Measurements from ENCODE around the gene SPATA2L.
"Not testable (repeated sequence)": the region's sequence is repeated elsewhere in the genome, so short reads cannot be mapped to it uniquely, and the experiment has no call there.

SPATA2L gene

DNA sequence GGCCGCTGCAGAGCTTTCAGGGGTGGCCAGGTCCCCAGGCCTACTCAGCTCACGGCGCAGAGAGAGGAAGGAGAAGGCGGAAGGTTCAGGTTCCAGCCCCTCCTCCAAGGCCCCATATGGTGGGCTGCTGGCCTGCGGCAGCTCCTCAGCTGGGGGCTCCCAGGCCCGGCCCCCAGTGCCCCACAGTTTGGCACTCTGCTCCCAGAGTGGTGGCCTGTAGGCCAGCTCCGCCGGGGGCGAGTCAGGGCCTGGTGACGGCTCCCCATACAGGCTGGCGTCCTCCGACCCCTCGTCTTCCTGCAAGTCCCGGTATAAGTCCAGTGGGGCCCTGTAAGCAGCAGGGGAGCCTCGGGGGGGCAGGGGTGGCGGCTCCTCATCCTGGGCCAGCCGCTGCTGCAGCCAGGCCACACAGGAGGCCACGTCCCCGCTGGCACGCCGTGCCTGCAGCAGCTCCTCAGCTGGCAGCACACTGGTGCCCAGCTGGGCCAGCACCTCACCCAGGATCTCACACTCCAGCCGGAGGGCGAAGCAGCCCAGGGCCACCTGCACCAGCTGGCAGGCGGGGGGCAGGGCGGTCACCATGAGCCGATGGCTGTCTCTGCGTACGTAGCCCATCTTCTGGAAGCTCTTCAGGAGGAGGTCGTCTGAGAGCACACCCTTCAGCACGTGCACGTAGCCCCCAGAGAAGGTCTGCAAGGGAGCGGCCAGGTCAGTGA is 3.7 kb downstream of the SPATA2L start:
- Histone ChIP-seq H3K27ac (ENCODE audit: low read depth, low read length) (no peak overlapping the region), H3K36me3 (ENCODE audit: control insufficient read depth, insufficient read depth, low read length) (peaks cover 10% of the 10 kb centered on the region), H3K4me3 (ENCODE audit: low read length) (no peak overlapping the region), H3K27me3 (ENCODE audit: control insufficient read depth, insufficient read depth, low read length) (no peaks in the 10 kb centered on the region), H3K9ac (ENCODE audit: low read length) (no peak overlapping the region), H3K4me1 (ENCODE audit: control insufficient read depth, insufficient read depth, low read length) (peaks cover 6% of the 10 kb centered on the region)

DNA sequence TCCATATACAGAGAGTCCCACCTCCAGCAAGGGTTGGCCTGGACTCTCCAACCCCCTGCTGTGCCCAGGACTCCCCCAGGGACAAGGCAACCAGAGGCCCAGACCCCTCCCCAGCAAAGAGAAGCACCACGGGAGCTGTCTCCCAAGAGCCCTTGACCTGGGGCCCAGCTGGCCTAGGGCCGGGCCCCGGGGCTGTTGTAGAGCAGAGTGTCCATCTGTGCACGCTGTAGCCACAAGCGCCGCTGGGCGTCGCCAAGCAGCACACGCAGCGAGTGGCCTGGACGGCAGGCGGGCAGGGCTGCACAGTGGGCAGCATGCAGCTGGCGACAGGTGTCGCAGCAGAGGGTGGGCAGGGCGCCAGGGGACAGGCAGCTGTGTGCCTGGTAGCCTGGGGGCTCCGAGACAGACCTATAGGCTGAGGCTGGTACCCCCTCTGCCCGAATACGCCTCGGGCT is 4.3 kb downstream of the SPATA2L start:
- Histone ChIP-seq H3K4me1 (ENCODE audit: control insufficient read depth, insufficient read depth, low read length) (peaks cover 6% of the 10 kb centered on the region), H3K27ac (ENCODE audit: low read depth, low read length) (no peak overlapping the region), H3K36me3 (ENCODE audit: control insufficient read depth, insufficient read depth, low read length) (peaks cover 10% of the 10 kb centered on the region), H3K27me3 (ENCODE audit: control insufficient read depth, insufficient read depth, low read length) (no peaks in the 10 kb centered on the region), H3K4me3 (ENCODE audit: low read length) (no peak overlapping the region), H3K9ac (ENCODE audit: low read length) (no peak overlapping the region)

DNA sequence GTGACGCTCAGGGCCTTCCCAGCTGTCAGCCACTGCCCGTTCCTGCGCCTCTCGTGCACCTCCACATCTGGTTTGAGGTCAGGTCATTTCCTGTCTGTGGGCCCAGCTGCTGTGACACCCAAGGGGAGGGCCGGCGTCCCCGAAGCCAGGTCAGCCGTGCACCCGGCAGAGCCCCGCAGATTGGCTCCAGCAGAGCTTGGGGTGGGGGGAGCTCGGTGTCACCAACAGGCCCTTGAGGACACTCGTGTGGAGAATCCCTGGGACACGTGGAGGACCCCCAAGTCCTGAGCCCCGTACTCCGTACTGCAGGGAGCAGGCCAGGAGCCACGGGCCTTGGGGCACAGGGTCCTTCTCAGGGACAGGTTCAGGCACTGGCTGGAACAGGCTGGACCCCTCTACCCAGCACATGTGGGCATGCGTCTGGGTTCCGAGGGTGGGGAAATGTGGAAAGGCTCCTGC is 4.8 kb downstream of the SPATA2L start:
- Histone ChIP-seq H3K4me3 (ENCODE audit: low read length) (no peak overlapping the region), H3K4me1 (ENCODE audit: control insufficient read depth, insufficient read depth, low read length) (peaks cover 6% of the 10 kb centered on the region), H3K36me3 (ENCODE audit: control insufficient read depth, insufficient read depth, low read length) (peaks cover 11% of the 10 kb centered on the region), H3K27me3 (ENCODE audit: control insufficient read depth, insufficient read depth, low read length) (no peaks in the 10 kb centered on the region), H3K9ac (ENCODE audit: low read length) (no peak overlapping the region), H3K27ac (ENCODE audit: low read depth, low read length) (no peak overlapping the region)

DNA sequence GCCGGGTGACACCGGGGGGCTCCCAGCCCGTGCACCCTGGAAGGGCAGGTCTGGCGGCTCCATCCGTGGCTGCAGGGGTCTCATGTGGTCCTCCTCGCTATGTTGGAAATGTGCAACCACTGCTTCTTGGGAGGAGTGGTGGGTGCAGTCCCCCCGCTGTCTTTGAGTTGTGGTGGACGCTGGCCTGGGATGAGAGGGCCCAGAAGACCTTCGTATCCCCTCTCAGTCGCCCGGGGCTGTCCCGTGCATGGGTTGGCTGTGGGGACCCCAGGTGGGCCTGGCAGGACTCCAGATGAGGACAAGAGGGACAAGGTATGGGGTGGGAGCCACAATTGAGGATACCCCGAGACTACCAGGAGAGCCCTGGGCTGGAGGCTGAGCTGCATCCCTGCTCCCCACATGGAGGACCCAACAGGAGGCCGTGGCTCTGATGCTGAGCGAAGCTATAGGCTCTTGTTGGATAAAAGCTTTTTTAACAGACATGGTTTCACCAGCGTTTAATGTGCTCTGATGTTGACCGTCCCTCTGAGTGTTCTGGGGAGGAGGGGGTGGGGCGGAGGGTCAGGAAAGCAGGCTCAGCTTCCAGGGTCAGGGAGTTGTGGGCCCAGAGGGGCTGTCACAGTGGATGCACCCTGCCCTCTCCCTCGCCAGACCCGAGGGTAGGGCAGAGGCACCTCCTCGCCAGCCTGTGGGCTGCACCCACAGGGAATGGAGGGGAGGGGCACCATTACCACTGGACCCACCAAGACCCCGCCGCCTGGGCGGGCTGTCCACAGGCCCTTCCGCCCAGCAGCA is 5.4 kb downstream of the SPATA2L start:
- Histone ChIP-seq H3K27me3 (ENCODE audit: control insufficient read depth, insufficient read depth, low read length) (no peaks in the 10 kb centered on the region), H3K36me3 (ENCODE audit: control insufficient read depth, insufficient read depth, low read length) (peaks cover 16% of the 10 kb centered on the region), H3K4me3 (ENCODE audit: low read length) (no peak overlapping the region), H3K9ac (ENCODE audit: low read length) (no peak overlapping the region), H3K4me1 (ENCODE audit: control insufficient read depth, insufficient read depth, low read length) (peaks cover 6% of the 10 kb centered on the region), H3K27ac (ENCODE audit: low read depth, low read length) (no peak overlapping the region)

DNA sequence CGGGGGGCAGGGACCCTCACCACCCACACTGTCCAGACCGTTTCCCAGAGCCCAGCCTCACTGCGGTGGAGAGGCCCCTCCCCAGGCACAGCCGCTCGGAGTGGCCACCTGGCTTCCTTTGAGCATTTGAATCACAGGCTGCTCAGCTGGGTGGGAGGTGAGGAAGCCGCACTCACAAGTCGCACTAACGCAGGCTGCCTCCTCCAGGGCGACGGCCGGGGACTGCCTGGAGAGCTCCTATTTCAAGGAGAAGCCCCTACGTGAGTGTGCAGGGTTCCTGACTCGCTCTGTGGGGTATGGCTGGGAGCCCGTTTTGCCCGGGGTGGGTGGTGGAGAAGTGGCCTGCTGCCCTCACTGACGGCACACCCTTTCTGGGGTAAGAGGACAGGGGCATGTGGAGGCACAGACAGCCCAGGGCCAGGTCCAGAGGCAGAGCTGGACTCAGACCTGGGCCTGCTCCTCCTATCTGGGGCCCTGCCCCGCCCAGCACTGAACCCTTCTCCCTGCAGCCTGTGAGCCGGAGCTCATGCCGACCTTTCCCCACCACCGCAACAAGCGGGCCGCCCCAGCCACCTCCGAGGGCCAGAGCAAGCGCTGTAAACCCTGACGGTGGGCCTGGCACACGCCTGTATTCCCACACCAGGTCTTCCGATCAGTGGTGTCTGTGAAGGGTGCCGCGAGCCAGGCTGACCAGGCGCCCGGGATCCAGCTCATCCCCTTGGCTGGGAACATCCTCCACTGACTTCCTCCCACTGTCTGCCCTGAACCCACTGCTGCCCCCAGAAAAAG is 6.2 kb downstream of the SPATA2L start:
- Histone ChIP-seq H3K4me1 (ENCODE audit: control insufficient read depth, insufficient read depth, low read length) (peaks cover under 1% of the 10 kb centered on the region), H3K9ac (ENCODE audit: low read length) (no peak overlapping the region), H3K36me3 (ENCODE audit: control insufficient read depth, insufficient read depth, low read length) (peaks cover 20% of the 10 kb centered on the region), H3K27ac (ENCODE audit: low read depth, low read length) (no peak overlapping the region), H3K4me3 (ENCODE audit: low read length) (no peak overlapping the region), H3K27me3 (ENCODE audit: control insufficient read depth, insufficient read depth, low read length) (no peaks in the 10 kb centered on the region)

DNA sequence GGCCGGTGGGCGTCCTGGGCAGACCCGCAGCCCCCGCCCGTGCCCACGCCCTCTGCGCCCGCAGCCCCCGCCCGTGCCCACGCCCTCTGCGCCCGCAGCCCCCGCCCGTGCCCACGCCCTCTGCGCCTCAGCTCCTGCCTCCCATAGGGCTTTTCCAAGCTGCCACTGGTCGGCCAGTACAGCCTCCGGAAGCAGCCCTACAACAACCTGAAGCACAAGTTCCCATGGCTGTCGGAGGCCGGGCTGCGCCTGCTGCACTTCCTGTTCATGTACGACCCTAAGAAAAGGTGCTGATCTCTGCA is 6.8 kb downstream of the SPATA2L start:
- H3K27me3 ChIP-seq (ENCODE audit: control insufficient read depth, insufficient read depth, low read length); H3K4me3 ChIP-seq (ENCODE audit: low read length); H3K9ac ChIP-seq (ENCODE audit: low read length); H3K4me1 ChIP-seq (ENCODE audit: control insufficient read depth, insufficient read depth, low read length); H3K27ac ChIP-seq (ENCODE audit: low read depth, low read length): not testable (repeated sequence)
- H3K36me3 ChIP-seq (ENCODE audit: control insufficient read depth, insufficient read depth, low read length): peaks cover 23% of the 10 kb centered on the region

DNA sequence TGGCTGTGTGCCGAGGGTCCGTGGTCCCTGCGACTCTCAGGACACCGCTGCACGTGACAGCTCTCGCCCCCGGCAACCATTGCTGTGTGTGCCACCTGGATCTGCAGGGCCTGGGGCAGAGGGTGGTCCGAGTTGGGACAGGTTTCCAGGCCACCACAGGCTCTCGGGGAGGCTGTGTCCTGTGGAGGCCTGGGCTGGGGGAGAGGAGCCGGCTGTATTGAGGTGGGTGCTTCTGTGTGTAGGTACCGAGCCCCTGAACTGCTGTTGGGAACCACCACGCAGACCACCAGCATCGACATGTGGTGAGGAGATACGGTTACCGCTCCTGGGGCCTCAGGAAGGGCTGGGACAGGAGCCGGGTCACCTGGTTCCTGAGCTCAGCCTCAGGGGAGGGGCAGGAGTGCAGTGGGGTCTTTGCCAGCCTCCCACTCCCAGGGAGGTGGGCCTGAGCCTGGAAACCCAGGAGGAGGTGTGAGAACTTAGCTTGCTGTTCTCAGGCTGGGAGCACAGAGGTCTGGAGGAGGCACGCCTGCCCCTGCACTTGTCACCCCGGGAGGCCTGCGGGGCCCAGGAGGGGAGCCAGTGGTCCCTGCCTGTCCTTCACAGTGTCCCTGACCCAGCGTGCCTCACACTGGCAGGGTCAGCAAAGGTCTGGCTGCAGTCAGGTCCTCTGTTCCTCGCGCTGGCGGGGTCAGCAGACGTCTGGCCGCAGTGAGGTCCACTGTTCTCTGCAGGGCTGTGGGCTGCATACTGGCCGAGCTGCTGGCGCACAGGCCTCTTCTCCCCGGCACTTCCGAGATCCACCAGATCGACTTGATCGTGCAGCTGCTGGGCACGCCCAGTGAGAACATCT is 7.3 kb downstream of the SPATA2L start:
- peaks cover 23% of the 10 kb centered on the region for H3K36me3 ChIP-seq (ENCODE audit: control insufficient read depth, insufficient read depth, low read length)
- no peaks in the 10 kb centered on the region for H3K27me3 ChIP-seq (ENCODE audit: control insufficient read depth, insufficient read depth, low read length)
- H3K4me3 ChIP-seq (ENCODE audit: low read length): no peak overlapping the region
- H3K27ac ChIP-seq (ENCODE audit: low read depth, low read length): no peak overlapping the region
- no peak overlapping the region for H3K9ac ChIP-seq (ENCODE audit: low read length)
- no peaks in the 10 kb centered on the region for H3K4me1 ChIP-seq (ENCODE audit: control insufficient read depth, insufficient read depth, low read length)

DNA sequence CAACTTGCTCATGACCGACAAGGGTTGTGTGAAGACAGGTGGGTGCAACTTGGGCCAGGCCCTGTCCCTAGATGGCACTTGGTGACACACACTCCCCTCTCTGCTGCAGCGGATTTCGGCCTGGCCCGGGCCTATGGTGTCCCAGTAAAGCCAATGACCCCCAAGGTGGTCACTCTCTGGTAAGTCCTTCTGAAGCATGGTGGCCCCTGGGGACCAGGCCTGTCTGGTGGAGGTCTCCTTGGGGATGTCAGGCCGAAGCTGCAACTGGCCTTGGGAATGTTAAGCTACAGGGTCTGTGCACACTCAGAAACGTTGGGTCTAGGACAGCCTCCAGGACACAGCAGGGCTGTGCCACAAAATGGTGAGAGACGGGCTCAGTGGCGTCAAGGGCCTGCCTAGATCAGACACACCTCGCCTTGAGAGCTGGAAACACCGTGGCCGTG is 8.2 kb downstream of the SPATA2L start:
- H3K9ac ChIP-seq (ENCODE audit: low read length): no peak overlapping the region
- peaks cover 23% of the 10 kb centered on the region for H3K36me3 ChIP-seq (ENCODE audit: control insufficient read depth, insufficient read depth, low read length)
- H3K4me3 ChIP-seq (ENCODE audit: low read length): no peak overlapping the region
- H3K27ac ChIP-seq (ENCODE audit: low read depth, low read length): no peak overlapping the region
- no peaks in the 10 kb centered on the region for H3K27me3 ChIP-seq (ENCODE audit: control insufficient read depth, insufficient read depth, low read length)
- H3K4me1 ChIP-seq (ENCODE audit: control insufficient read depth, insufficient read depth, low read length): no peaks in the 10 kb centered on the region

DNA sequence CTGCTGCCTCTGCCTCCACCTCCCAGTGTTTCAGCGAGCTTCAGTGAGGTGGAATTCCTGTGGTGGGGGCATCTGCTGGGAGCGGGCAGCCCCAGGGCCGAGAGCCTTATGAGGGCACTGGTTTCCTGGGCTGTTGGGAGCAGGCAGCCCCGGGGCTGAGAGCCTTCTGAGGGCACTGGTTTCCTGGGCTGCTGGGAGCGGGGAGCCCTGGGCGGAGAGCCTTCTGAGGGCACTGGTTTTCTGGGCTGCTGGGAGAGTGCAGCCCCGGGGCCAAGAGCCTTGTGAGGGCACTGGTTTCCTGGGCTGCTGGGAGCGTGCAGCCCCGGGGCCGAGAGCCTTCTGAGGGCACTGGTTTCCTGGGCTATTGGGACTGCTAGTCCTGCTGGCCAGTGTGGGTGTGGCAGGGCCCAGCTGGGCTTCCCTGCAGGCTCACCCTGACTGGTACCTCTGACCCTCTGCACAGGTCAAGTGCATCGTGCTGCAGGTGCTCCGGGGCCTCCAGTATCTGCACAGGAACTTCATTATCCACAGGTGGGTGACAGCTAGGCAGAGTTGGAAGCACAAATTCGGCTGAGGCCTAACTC is 9.4 kb downstream of the SPATA2L start:
- peaks cover 23% of the 10 kb centered on the region for H3K36me3 ChIP-seq (ENCODE audit: control insufficient read depth, insufficient read depth, low read length)
- H3K4me3 ChIP-seq (ENCODE audit: low read length): no peak overlapping the region
- H3K27me3 ChIP-seq (ENCODE audit: control insufficient read depth, insufficient read depth, low read length): no peaks in the 10 kb centered on the region
- peaks cover 3% of the 10 kb centered on the region for H3K4me1 ChIP-seq (ENCODE audit: control insufficient read depth, insufficient read depth, low read length)
- H3K9ac ChIP-seq (ENCODE audit: low read length): no peak overlapping the region
- H3K27ac ChIP-seq (ENCODE audit: low read depth, low read length): no peak overlapping the region

DNA sequence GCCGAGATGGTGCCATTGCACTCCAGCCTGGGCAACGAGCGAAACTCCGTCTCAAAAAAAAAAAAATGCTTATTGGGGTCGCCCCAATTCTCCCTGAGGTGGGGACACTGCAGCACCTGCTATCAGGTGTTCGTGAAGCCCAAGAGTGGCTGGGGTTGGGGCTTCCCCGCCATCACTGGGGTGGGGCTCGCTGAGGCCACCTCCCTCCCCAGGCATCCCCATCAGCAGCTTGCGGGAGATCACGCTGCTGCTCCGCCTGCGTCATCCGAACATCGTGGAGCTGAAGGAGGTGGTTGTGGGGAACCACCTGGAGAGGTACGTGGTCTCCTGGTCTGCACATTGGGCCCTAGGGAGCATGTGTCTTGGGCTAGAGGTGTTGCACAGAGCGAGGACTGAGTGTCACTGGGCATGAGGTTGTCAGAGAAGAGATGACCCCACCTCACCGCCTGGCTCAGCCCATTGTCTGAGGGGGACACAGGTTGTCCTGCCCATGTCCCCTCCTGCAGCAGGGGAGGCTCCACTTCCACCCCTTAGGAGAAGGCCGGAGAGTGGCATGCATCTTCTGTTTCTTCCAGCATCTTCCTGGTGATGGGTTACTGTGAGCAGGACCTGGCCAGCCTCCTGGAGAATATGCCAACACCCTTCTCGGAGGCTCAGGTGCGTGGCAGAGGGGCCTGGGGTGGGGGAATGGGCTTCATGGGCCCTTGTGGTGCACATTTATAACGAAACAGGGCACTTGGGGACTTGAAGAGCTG is 10.1 kb downstream of the SPATA2L start:
- Histone ChIP-seq H3K9ac (ENCODE audit: low read length) (no peak overlapping the region), H3K27me3 (ENCODE audit: control insufficient read depth, insufficient read depth, low read length) (no peaks in the 10 kb centered on the region), H3K27ac (ENCODE audit: low read depth, low read length) (no peak overlapping the region), H3K4me1 (ENCODE audit: control insufficient read depth, insufficient read depth, low read length) (peaks cover 3% of the 10 kb centered on the region), H3K36me3 (ENCODE audit: control insufficient read depth, insufficient read depth, low read length) (peaks cover 23% of the 10 kb centered on the region), H3K4me3 (ENCODE audit: low read length) (no peak overlapping the region)

DNA sequence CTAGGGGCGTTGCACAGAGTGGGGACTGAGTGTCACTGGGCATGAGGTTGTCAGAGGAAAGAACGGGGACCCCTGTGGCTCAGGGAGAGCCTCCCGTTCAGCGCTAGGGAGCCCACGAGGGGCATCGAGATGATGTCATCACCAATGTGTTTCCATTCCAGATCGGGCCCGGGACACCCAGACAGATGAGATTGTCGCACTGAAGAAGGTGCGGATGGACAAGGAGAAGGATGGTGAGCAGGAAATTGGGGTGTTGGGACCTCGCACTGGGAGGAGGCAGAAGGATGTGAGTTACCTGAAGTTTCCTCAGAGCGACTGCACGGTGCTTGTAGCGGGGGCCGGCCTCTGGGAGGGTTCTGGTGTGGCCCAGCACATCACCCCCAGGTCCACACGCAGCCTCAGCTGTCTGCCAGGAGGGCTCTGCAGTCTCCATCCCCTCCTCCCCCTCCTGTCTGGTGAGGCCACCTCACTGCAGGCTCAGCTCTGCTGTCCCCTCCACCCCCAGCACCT is 11.1 kb downstream of the SPATA2L start:
- Histone ChIP-seq H3K9ac (ENCODE audit: low read length) (no peak overlapping the region), H3K27me3 (ENCODE audit: control insufficient read depth, insufficient read depth, low read length) (no peaks in the 10 kb centered on the region), H3K27ac (ENCODE audit: low read depth, low read length) (no peak overlapping the region), H3K4me3 (ENCODE audit: low read length) (no peak overlapping the region), H3K36me3 (ENCODE audit: control insufficient read depth, insufficient read depth, low read length) (peaks cover 23% of the 10 kb centered on the region), H3K4me1 (ENCODE audit: control insufficient read depth, insufficient read depth, low read length) (peaks cover 3% of the 10 kb centered on the region)

Measured in rectal smooth muscle tissue (tissue), 1 donor.